ENCODE results near the gene IGSF21. TPM values are rescaled to one million over a fixed set of nuclear protein-coding genes. Genes with fewer than 3 reads are reported as not detected.

Gene IGSF21
- polyA plus RNA-seq, 1 donor, result 0.54 TPM

- no peak for DNase-seq
- 86% methylated on average over 1 of the region's 4 CpGs for WGBS (ENCODE audit: insufficient coverage, low lambda C conversion rate)
These were observed 229.2 kb downstream of the IGSF21 start for GRCh38 chr1:18336801-18337200.

DNA sequence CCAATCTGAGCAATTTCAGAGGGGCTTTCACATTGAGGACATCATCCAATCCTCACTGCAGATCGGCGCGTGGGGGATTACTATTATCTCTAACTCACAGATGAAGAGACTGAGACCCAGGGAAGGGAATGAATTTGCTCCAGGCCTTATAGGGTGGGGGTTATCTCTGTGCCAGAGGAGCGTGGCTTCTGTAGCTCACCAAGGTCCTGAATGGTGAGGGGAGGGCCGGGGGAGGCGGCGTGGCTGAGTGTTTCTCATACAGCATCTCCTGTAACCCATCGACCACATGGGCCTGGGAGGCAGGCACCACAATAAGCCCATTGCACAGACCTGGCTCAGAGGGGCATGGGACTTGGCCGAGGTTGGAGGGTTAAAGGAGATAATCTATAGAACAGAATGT lies 230.2 kb downstream of the IGSF21 start:
- H3K27me3 ChIP-seq (ENCODE audit: control insufficient read depth, insufficient read depth, low read length), result no peaks in the 10 kb centered on the region
- no peak for DNase-seq
- H3K4me3 ChIP-seq (ENCODE audit: low read length), result no peak overlapping the region
- no CpG with 5 or more reads among the region's 9 CpGs for WGBS (ENCODE audit: insufficient coverage, low lambda C conversion rate)
- H3K36me3 ChIP-seq (ENCODE audit: control insufficient read depth, insufficient read depth, low read length), result no peaks in the 10 kb centered on the region
- H3K9me3 ChIP-seq (ENCODE audit: control insufficient read depth, low read depth, low read length), result no peaks in the 10 kb centered on the region
- H3K27ac ChIP-seq (ENCODE audit: low read length), result no peak overlapping the region
- H3K4me1 ChIP-seq (ENCODE audit: control insufficient read depth, insufficient read depth, low read length), result no peaks in the 10 kb centered on the region

More at GRCh38 chr1:18336801-18337200, 229.2 kb downstream of the IGSF21 start:
- H3K36me3 ChIP-seq (ENCODE audit: control insufficient read depth, insufficient read depth, low read length), result no peaks in the 10 kb centered on the region
- H3K4me1 ChIP-seq (ENCODE audit: control insufficient read depth, insufficient read depth, low read length), result no peaks in the 10 kb centered on the region
- H3K27ac ChIP-seq (ENCODE audit: low read length), result no peak overlapping the region
- no peaks in the 10 kb centered on the region for H3K9me3 ChIP-seq (ENCODE audit: control insufficient read depth, low read depth, low read length)
- no peak overlapping the region for H3K4me3 ChIP-seq (ENCODE audit: low read length)
- H3K27me3 ChIP-seq (ENCODE audit: control insufficient read depth, insufficient read depth, low read length), result no peaks in the 10 kb centered on the region

DNA sequence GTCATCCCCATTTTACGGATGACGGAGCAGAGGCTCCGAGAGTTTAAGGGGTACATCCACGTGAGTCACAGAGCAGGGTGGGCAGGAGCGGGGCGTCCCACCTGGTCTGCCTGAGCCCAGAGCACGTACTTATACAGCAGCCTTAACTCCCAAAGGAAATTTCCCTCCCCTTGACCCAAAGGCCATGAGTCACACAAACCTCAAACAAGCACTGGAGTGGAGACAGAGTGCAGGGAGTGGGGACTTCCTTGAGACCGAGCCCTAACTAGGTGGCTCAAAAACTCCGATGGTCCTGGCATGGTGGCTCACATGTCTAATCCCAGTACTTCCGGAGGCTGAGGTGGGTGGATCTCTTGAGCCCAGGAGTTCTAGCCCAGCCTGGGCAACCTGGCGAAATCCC lies 231.6 kb downstream of the IGSF21 start:
- whole genome bisulfite sequencing (ENCODE audit: insufficient coverage, low lambda C conversion rate), result no CpG with 5 or more reads among the region's 11 CpGs
- Histone ChIP-seq H3K4me3 (ENCODE audit: low read length) (no peak overlapping the region), H3K9me3 (ENCODE audit: control insufficient read depth, low read depth, low read length) (no peaks in the 10 kb centered on the region), H3K4me1 (ENCODE audit: control insufficient read depth, insufficient read depth, low read length) (no peaks in the 10 kb centered on the region), H3K36me3 (ENCODE audit: control insufficient read depth, insufficient read depth, low read length) (no peaks in the 10 kb centered on the region), H3K27ac (ENCODE audit: low read length) (no peak overlapping the region), H3K27me3 (ENCODE audit: control insufficient read depth, insufficient read depth, low read length) (no peaks in the 10 kb centered on the region)
- no peak for DNase-seq

GRCh38 chr1:18340158-18340764 lies 232.7 kb downstream of the IGSF21 start:
- no peaks in the 10 kb centered on the region for H3K27me3 ChIP-seq (ENCODE audit: control insufficient read depth, insufficient read depth, low read length)
- WGBS (ENCODE audit: insufficient coverage, low lambda C conversion rate), result no CpG with 5 or more reads among the region's 2 CpGs

DNA sequence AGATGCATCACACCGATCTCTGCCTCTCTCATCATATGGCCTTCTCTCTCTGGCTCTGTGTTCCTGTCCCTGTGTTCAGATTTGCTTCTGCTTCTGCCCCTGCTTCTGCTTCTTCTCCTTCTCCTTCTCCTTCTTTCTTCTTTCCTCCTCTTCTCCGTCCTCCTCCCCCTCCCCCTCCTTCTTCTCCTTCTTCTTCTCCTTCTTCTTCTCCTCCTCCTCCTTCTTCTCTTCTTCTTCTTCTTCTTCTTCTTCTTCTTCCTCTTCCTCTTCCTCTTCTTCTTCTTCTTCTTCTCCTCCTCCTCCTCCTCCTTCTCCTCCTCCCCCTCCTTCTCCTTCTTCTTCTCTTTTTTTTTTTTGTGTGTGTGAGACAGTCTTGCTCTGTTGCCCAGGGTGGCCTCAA lies 233.2 kb downstream of the IGSF21 start:
- Histone ChIP-seq H3K4me3 (ENCODE audit: low read length) (no peak overlapping the region), H3K36me3 (ENCODE audit: control insufficient read depth, insufficient read depth, low read length) (no peaks in the 10 kb centered on the region), H3K27me3 (ENCODE audit: control insufficient read depth, insufficient read depth, low read length) (no peaks in the 10 kb centered on the region), H3K27ac (ENCODE audit: low read length) (no peak overlapping the region), H3K4me1 (ENCODE audit: control insufficient read depth, insufficient read depth, low read length) (no peaks in the 10 kb centered on the region), H3K9me3 (ENCODE audit: control insufficient read depth, low read depth, low read length) (no peaks in the 10 kb centered on the region)
- 92% methylated on average over 2 of the region's 2 CpGs for WGBS (ENCODE audit: insufficient coverage, low lambda C conversion rate)
- DNase-seq, result no peak

More at GRCh38 chr1:18340158-18340764, 232.7 kb downstream of the IGSF21 start:
- no peaks in the 10 kb centered on the region for H3K4me1 ChIP-seq (ENCODE audit: control insufficient read depth, insufficient read depth, low read length)
- no peak for DNase-seq
- H3K27ac ChIP-seq (ENCODE audit: low read length), result no peak overlapping the region
- H3K4me3 ChIP-seq (ENCODE audit: low read length), result no peak overlapping the region
- H3K9me3 ChIP-seq (ENCODE audit: control insufficient read depth, low read depth, low read length), result no peaks in the 10 kb centered on the region
- H3K36me3 ChIP-seq (ENCODE audit: control insufficient read depth, insufficient read depth, low read length), result no peaks in the 10 kb centered on the region

DNA sequence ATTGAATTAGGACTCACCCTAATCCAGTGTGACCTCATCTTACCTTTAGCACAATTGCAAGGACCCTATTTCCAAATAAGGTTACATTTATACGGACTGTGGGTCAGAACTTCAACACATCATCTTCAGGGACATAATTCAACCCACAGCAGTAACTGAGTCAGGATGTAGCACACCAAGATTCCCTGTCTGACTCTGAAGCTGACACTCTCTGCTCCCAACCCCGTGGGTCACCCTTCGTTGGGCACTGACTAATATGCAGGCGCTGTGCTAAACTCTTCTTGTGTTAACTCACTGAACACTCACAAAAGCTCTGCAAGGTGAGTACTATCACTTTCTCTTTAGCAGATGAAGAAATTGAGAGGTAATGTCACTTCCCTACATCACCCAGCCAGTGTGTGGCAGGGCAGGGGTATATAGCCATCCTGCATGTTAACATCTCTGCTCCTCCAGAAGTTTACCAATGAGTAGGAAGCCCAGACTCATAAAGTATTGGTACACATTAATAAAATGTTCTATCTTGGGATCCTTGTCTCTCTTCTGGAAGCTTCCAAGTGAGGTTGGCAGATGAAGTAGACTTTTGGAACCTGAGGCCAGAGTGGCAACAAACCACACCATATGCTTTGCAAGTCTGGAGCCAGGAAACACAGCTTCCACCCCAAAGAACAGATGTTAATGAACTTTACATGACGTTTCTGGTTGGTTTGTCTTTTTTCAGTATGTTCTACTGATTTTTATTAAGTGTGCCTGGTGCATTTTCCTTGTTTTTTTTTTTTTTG lies 233.9 kb downstream of the IGSF21 start:
- 50% methylated on average over 1 of the region's 5 CpGs for WGBS (ENCODE audit: insufficient coverage, low lambda C conversion rate)

DNA sequence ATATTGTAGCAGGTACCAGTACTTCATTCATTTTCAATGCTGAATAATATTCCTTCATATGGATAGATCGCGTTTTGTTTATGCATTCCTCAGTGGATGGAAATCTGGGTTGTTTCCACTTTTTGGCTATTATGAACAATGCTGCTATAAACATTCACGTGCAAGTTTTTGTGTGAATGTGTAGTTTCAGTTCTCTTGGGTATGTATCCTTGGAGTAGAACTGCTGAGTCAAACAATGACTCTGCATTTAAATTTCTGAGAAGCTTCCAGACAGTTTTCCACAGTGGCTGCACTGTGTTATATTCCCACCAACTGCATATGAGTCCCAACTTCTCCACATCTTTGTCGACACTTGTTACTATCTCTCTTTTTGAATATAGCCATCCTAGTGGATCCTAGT lies 235.1 kb downstream of the IGSF21 start:
- Histone ChIP-seq H3K4me3 (ENCODE audit: low read length) (no peak overlapping the region), H3K9me3 (ENCODE audit: control insufficient read depth, low read depth, low read length) (no peaks in the 10 kb centered on the region), H3K36me3 (ENCODE audit: control insufficient read depth, insufficient read depth, low read length) (no peaks in the 10 kb centered on the region), H3K4me1 (ENCODE audit: control insufficient read depth, insufficient read depth, low read length) (no peaks in the 10 kb centered on the region), H3K27ac (ENCODE audit: low read length) (no peak overlapping the region), H3K27me3 (ENCODE audit: control insufficient read depth, insufficient read depth, low read length) (no peaks in the 10 kb centered on the region)
- DNase-seq, result no peak
- 100% methylated on average over 2 of the region's 4 CpGs for WGBS (ENCODE audit: insufficient coverage, low lambda C conversion rate)

More for the DNA sequence above, 233.9 kb downstream of the IGSF21 start:
- H3K9me3 ChIP-seq (ENCODE audit: control insufficient read depth, low read depth, low read length), result no peaks in the 10 kb centered on the region
- no peak overlapping the region for H3K4me3 ChIP-seq (ENCODE audit: low read length)
- no peak for DNase-seq
- no peaks in the 10 kb centered on the region for H3K27me3 ChIP-seq (ENCODE audit: control insufficient read depth, insufficient read depth, low read length)
- H3K4me1 ChIP-seq (ENCODE audit: control insufficient read depth, insufficient read depth, low read length), result no peaks in the 10 kb centered on the region
- H3K27ac ChIP-seq (ENCODE audit: low read length), result no peak overlapping the region
- H3K36me3 ChIP-seq (ENCODE audit: control insufficient read depth, insufficient read depth, low read length), result no peaks in the 10 kb centered on the region

- no peaks in the 10 kb centered on the region for H3K36me3 ChIP-seq (ENCODE audit: control insufficient read depth, insufficient read depth, low read length)
- no peaks in the 10 kb centered on the region for H3K27me3 ChIP-seq (ENCODE audit: control insufficient read depth, insufficient read depth, low read length)
- H3K4me1 ChIP-seq (ENCODE audit: control insufficient read depth, insufficient read depth, low read length), result no peaks in the 10 kb centered on the region
- H3K4me3 ChIP-seq (ENCODE audit: low read length), result no peak overlapping the region
- 80% methylated on average over 1 of the region's 5 CpGs for WGBS (ENCODE audit: insufficient coverage, low lambda C conversion rate)
- H3K9me3 ChIP-seq (ENCODE audit: control insufficient read depth, low read depth, low read length), result no peaks in the 10 kb centered on the region
- no peak overlapping the region for H3K27ac ChIP-seq (ENCODE audit: low read length)
- no peak for DNase-seq
These were observed 236.0 kb downstream of the IGSF21 start for GRCh38 chr1:18343581-18343980.

DNA sequence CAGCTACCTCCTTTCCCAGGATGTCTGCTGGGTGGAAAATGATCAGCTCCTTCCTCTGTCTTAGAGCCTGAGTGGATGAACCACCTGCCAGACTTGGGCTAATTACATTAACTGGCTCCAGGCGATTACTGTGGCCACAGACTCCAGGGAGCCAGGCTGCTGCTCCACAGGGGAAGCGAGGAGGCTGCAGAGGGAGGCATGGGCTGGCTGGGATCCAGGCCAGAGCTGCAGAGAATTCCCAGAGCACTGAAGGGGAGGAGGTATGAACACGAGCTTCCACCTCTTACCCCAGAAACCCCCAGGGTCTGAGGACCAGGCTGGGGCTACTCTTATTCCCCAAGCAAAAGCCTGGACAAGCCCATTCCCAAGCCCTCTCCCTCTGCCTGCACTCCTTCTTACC lies 237.2 kb downstream of the IGSF21 start:
- DNase-seq, result no peak
- H3K9me3 ChIP-seq (ENCODE audit: control insufficient read depth, low read depth, low read length), result no peaks in the 10 kb centered on the region
- no CpG with 5 or more reads among the region's 3 CpGs for WGBS (ENCODE audit: insufficient coverage, low lambda C conversion rate)
- H3K27me3 ChIP-seq (ENCODE audit: control insufficient read depth, insufficient read depth, low read length), result no peaks in the 10 kb centered on the region
- H3K4me1 ChIP-seq (ENCODE audit: control insufficient read depth, insufficient read depth, low read length), result no peaks in the 10 kb centered on the region
- H3K27ac ChIP-seq (ENCODE audit: low read length), result no peak overlapping the region
- no peak overlapping the region for H3K4me3 ChIP-seq (ENCODE audit: low read length)
- no peaks in the 10 kb centered on the region for H3K36me3 ChIP-seq (ENCODE audit: control insufficient read depth, insufficient read depth, low read length)

- Histone ChIP-seq H3K27ac (ENCODE audit: low read length) (no peak overlapping the region), H3K4me1 (ENCODE audit: control insufficient read depth, insufficient read depth, low read length) (no peaks in the 10 kb centered on the region), H3K27me3 (ENCODE audit: control insufficient read depth, insufficient read depth, low read length) (peaks cover 7% of the 10 kb centered on the region), H3K9me3 (ENCODE audit: control insufficient read depth, low read depth, low read length) (no peaks in the 10 kb centered on the region), H3K4me3 (ENCODE audit: low read length) (no peak overlapping the region), H3K36me3 (ENCODE audit: control insufficient read depth, insufficient read depth, low read length) (no peaks in the 10 kb centered on the region)
- no peak for DNase-seq
- WGBS (ENCODE audit: insufficient coverage, low lambda C conversion rate), result no CpG with 5 or more reads among the region's 5 CpGs
These were observed 240.0 kb downstream of the IGSF21 start for GRCh38 chr1:18347559-18347958.

- no peak for DNase-seq
- no CpG with 5 or more reads among the region's 3 CpGs for WGBS (ENCODE audit: insufficient coverage, low lambda C conversion rate)
These were observed 240.8 kb downstream of the IGSF21 start for GRCh38 chr1:18348354-18348753.

More at GRCh38 chr1:18348354-18348753, 240.8 kb downstream of the IGSF21 start:
- Histone ChIP-seq H3K4me1 (ENCODE audit: control insufficient read depth, insufficient read depth, low read length) (no peaks in the 10 kb centered on the region), H3K9me3 (ENCODE audit: control insufficient read depth, low read depth, low read length) (no peaks in the 10 kb centered on the region), H3K4me3 (ENCODE audit: low read length) (no peak overlapping the region), H3K36me3 (ENCODE audit: control insufficient read depth, insufficient read depth, low read length) (no peaks in the 10 kb centered on the region), H3K27me3 (ENCODE audit: control insufficient read depth, insufficient read depth, low read length) (peaks cover 15% of the 10 kb centered on the region), H3K27ac (ENCODE audit: low read length) (no peak overlapping the region)

All from large intestine (tissue), 3 donors.